HFFc6 (cell line): ENCODE results near the gene CHPT1. TPM values are rescaled to one million over a fixed set of nuclear protein-coding genes. Genes with fewer than 3 reads are reported as not detected.
A peak's percentile ranks its signal among the peaks of the same experiment; 100 is the strongest.

Experiments used
- DNase-seq: peaks from one replicate; pipeline ENCODE4 v3.0.0-alpha.2; 2018
- H3K27ac Mint-ChIP-seq: 2 replicates; pipeline ENCODE4 v1.8.0; 2020; ENCODE audit warnings: mild to moderate bottlenecking, mixed read lengths
- H3K27me3 Mint-ChIP-seq: 2 replicates; pipeline ENCODE4 v1.8.0; 2021; ENCODE audit warnings: mild to moderate bottlenecking, moderate library complexity, mixed read lengths; ENCODE audit not compliant: insufficient read depth
- H3K36me3 Mint-ChIP-seq: 2 replicates; pipeline ENCODE4 v1.8.0; 2021; ENCODE audit warnings: low read depth, mixed read lengths
- H3K4me1 Mint-ChIP-seq: 2 replicates; pipeline ENCODE4 v1.8.0; 2020; ENCODE audit warnings: low read depth, mixed read lengths
- H3K4me3 Mint-ChIP-seq: 2 replicates; pipeline ENCODE4 v1.8.0; 2020; ENCODE audit warnings: mild to moderate bottlenecking, moderate library complexity, mixed read lengths
- H3K9me3 Mint-ChIP-seq: 2 replicates; pipeline ENCODE4 v1.8.0; 2020; ENCODE audit warnings: mild to moderate bottlenecking, mixed read lengths
- total RNA-seq, 6 experiments: library from RNA; stranded (reverse); fragmentation: NEBNext Ultra II Directional; extraction: Animal tissue kit (Norgen Biotek cat#: 25700); gene quantifications; 2 replicates in 1 of 6; 3 replicates in 5 of 6; pipeline ENCODE4 v1.2.3, GENCODE V29; 2021
- TF ChIP-seq, protein P1 (sequence below): fragments of 200-600 bp; sonication (generic); IDR thresholded peaks from 2 replicates; pipeline ENCODE4 v1.5.0; 2021; ENCODE audit warnings: antibody characterized with exemption, mild to moderate bottlenecking

CHPT1 gene
- total RNA-seq, 6 experiments from 2014 or later = 28.1 to 38.8 (median 34.5) TPM

DNA sequence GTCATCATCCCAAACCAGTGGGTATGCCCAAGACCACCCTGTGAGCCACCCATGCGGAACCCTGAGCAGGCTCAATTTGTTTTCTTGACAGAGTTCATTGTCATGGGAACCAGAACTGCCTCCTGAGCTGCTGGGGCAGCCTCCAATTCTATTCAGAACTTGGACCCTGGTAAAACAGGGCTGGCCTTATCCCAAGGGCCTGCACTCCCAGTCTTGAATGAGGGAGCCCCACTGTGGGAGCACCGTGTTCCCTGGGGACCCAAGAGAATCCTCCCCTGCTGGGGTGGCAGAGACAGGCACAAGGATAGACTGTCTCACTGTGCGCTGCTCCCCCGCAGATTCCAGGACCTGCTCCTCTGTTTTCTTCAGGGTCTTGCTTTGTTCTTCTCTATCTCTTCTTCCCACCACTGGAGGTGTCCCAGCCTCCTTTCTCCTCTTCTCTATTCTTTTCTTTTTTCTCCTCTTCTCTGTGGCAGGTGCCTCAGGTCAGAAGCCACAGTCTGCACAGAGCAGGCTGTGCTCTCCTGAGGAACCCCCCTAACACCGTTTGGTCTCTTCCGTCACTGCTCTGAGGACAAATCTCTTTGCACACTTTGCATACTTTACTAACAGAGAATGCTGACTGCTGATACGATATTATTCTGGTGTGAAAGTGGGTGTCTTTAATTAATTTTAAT, 31.2 kb upstream of the CHPT1 start:
- peaks cover 5% of the 10 kb centered on the region; the same call in 1 of the 2 replicates for H3K4me1 Mint-ChIP-seq
- no peak for DNase-seq
- H3K9me3 Mint-ChIP-seq = no peaks in the 10 kb centered on the region
- no peak overlapping the region for H3K27ac Mint-ChIP-seq
- no peaks in the 10 kb centered on the region for H3K36me3 Mint-ChIP-seq
- H3K4me3 Mint-ChIP-seq = no peak overlapping the region
- TF ChIP-seq, protein P1, sequence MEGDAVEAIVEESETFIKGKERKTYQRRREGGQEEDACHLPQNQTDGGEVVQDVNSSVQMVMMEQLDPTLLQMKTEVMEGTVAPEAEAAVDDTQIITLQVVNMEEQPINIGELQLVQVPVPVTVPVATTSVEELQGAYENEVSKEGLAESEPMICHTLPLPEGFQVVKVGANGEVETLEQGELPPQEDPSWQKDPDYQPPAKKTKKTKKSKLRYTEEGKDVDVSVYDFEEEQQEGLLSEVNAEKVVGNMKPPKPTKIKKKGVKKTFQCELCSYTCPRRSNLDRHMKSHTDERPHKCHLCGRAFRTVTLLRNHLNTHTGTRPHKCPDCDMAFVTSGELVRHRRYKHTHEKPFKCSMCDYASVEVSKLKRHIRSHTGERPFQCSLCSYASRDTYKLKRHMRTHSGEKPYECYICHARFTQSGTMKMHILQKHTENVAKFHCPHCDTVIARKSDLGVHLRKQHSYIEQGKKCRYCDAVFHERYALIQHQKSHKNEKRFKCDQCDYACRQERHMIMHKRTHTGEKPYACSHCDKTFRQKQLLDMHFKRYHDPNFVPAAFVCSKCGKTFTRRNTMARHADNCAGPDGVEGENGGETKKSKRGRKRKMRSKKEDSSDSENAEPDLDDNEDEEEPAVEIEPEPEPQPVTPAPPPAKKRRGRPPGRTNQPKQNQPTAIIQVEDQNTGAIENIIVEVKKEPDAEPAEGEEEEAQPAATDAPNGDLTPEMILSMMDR = no peak
- H3K27me3 Mint-ChIP-seq = peaks cover 7% of the 10 kb centered on the region; the same call in 1 of the 2 replicates

DNA sequence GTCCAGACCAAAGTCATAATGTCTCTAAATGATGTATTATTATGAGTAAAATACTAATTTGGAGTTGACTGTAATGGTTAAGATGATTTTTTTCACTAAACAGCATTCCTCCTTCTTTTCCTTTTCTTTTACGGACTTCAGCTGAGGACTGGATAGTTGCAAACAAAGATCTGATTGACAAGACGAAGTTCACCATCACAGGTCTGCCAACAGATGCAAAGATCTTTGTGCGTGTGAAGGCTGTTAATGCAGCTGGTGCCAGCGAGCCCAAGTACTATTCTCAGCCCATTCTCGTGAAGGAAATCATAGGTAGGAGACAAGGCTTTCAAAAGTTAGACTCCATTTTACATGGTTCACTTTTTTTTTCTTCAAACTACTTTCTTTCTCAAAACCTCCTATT, 29.8 kb upstream of the CHPT1 start:
- Mint-ChIP-seq H3K4me1 (peaks cover 5% of the 10 kb centered on the region; the same call in 1 of the 2 replicates), H3K36me3 (no peaks in the 10 kb centered on the region), H3K27me3 (peaks cover 7% of the 10 kb centered on the region; the same call in 1 of the 2 replicates), H3K4me3 (no peak overlapping the region), H3K27ac (no peak overlapping the region), H3K9me3 (no peaks in the 10 kb centered on the region)
- TF ChIP-seq, protein P1 = no peak
- no peak for DNase-seq

GRCh38 chr12:101670007-101670671, 27.3 kb upstream of the CHPT1 start:
- Mint-ChIP-seq H3K27me3 (peaks cover 4% of the 10 kb centered on the region; the same call in 1 of the 2 replicates), H3K4me3 (no peak overlapping the region), H3K9me3 (no peaks in the 10 kb centered on the region), H3K27ac (no peak overlapping the region), H3K4me1 (peaks cover 5% of the 10 kb centered on the region; the same call in 1 of the 2 replicates), H3K36me3 (no peaks in the 10 kb centered on the region)
- TF ChIP-seq, protein P1 = peak; percentile 69
- DNase-seq = peak; percentile 61

DNA sequence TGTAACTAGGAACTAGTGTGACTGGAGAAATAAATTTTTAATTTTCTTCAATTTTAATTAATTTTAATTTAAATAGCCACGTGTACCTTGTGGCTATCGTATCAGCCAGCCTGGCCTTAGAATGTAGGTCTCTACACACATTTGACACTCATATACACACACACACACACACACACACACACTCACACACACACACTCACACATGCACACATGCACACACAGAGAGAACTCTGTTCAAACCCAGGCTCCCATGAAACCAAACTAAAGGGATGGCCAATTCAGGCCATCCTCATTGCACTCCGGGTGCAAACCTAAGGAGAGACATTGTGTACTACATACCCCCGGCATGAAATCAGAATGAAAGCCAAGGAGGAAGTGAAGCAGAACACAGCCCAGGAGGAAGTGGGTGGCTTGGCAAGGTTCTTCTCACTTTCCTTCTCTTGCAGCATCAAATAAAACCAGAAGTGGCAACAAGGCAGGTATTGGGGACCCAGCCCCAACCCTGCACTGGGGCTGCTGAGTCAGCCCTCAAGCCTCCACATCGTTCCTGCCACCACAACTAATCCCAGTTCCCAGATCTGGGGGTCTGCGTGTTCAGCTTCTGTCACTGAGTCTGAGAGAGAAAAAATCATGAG, 26.2 kb upstream of the CHPT1 start:
- no peaks in the 10 kb centered on the region for H3K4me1 Mint-ChIP-seq
- no peak overlapping the region for H3K4me3 Mint-ChIP-seq
- H3K36me3 Mint-ChIP-seq = no peaks in the 10 kb centered on the region
- DNase-seq = no peak
- no peaks in the 10 kb centered on the region; the same call in 1 of the 2 replicates for H3K27me3 Mint-ChIP-seq
- no peak overlapping the region for H3K27ac Mint-ChIP-seq
- TF ChIP-seq, protein P1 = no peak
- no peaks in the 10 kb centered on the region for H3K9me3 Mint-ChIP-seq

GRCh38 chr12:101671833-101672232, 25.6 kb upstream of the CHPT1 start:
- H3K27ac Mint-ChIP-seq = no peak overlapping the region
- no peaks in the 10 kb centered on the region for H3K4me1 Mint-ChIP-seq
- TF ChIP-seq, protein P1 = no peak
- no peak overlapping the region for H3K4me3 Mint-ChIP-seq
- no peaks in the 10 kb centered on the region for H3K36me3 Mint-ChIP-seq
- H3K27me3 Mint-ChIP-seq = no peaks in the 10 kb centered on the region; the same call in 1 of the 2 replicates
- no peak for DNase-seq
- no peaks in the 10 kb centered on the region for H3K9me3 Mint-ChIP-seq
